Left ventricle myocardium inferior (tissue), 1 donor: ENCODE measurements around the gene HAUS3. TPM values are rescaled to one million over a fixed set of nuclear protein-coding genes. Genes with fewer than 3 reads are reported as not detected.

Experiments used
- DNase-seq: peaks from one replicate; pipeline ENCODE4 v3.0.0-alpha.2; 2020
- H3K27ac ChIP-seq: fragments of 200-600 bp; replicated peaks from 2 replicates; pipeline ENCODE4 v1.8.0; 2021
- H3K27me3 ChIP-seq: fragments of 200-600 bp; 2 replicates; pipeline ENCODE4 v1.8.0; 2021; ENCODE audit warnings: low read depth
- H3K36me3 ChIP-seq: fragments of 200-600 bp; 2 replicates; pipeline ENCODE4 v1.8.0; 2021
- H3K4me1 ChIP-seq: fragments of 200-600 bp; 2 replicates; pipeline ENCODE4 v1.8.0; 2021
- H3K4me3 ChIP-seq: fragments of 200-600 bp; 2 replicates; pipeline ENCODE4 v1.8.0; 2021; ENCODE audit warnings: mild to moderate bottlenecking, moderate library complexity
- H3K9me3 ChIP-seq: fragments of 200-600 bp; replicated peaks from 2 replicates; pipeline ENCODE4 v1.8.0; 2021
- CTCF ChIP-seq: fragments of 200-600 bp; IDR thresholded peaks from 2 replicates; pipeline ENCODE4 v1.8.0; 2021; ENCODE audit warnings: antibody characterized with exemption, mild to moderate bottlenecking, borderline replicate concordance
- intact Hi-C: fragments of 100-400 bp; cut with micrococcal nuclease; formaldehyde crosslinking; loops from one replicate; pipeline ENCODE4 v1.11.0; 2022
- total RNA-seq: library from RNA; stranded (reverse); fragmentation: NEBNext Ultra II Directional; extraction: Animal tissue kit (Norgen Biotek cat#: 25700); gene quantifications from one replicate; pipeline ENCODE4 v1.2.1, GENCODE V29; 2021
- donor health status: DM: no; HTN: yes; CAD: no; lungs with severe emphysema.

The HAUS3 gene
- total RNA-seq, 1 donor from 2014 or later = 6.4 TPM

GRCh38 chr4:2284161-2284933 lies 42.4 kb upstream of the HAUS3 start:
- no peak overlapping the region for H3K4me3 ChIP-seq
- TF ChIP-seq CTCF = no peak
- no peak overlapping the region for H3K27ac ChIP-seq
- H3K36me3 ChIP-seq = no peaks in the 10 kb centered on the region
- H3K4me1 ChIP-seq = no peaks in the 10 kb centered on the region
- intact Hi-C loops = no loop called here
- DNase-seq = peak; percentile 5
- no peaks in the 10 kb centered on the region for H3K9me3 ChIP-seq
- no peaks in the 10 kb centered on the region for H3K27me3 ChIP-seq

GRCh38 chr4:2283199-2283711 lies 41.3 kb upstream of the HAUS3 start:
- intact Hi-C loops = no loop called here
- Histone ChIP-seq H3K9me3 (no peaks in the 10 kb centered on the region), H3K4me1 (no peaks in the 10 kb centered on the region), H3K36me3 (no peaks in the 10 kb centered on the region), H3K27me3 (no peaks in the 10 kb centered on the region), H3K27ac (no peak overlapping the region), H3K4me3 (no peak overlapping the region)
- no peak for TF ChIP-seq CTCF
- DNase-seq = no peak

- intact Hi-C loops = no loop called here
- Histone ChIP-seq H3K27me3 (no peaks in the 10 kb centered on the region), H3K27ac (no peak overlapping the region), H3K4me3 (no peak overlapping the region), H3K9me3 (no peaks in the 10 kb centered on the region), H3K36me3 (no peaks in the 10 kb centered on the region), H3K4me1 (no peaks in the 10 kb centered on the region)
- no peak for DNase-seq
- no peak for TF ChIP-seq CTCF
Measured at GRCh38 chr4:2281575-2282343, 39.8 kb upstream of the HAUS3 start.

GRCh38 chr4:2280531-2281300 lies 38.8 kb upstream of the HAUS3 start:
- no peaks in the 10 kb centered on the region for H3K36me3 ChIP-seq
- H3K4me3 ChIP-seq = no peak overlapping the region
- TF ChIP-seq CTCF = no peak
- H3K4me1 ChIP-seq = no peaks in the 10 kb centered on the region
- H3K27me3 ChIP-seq = no peaks in the 10 kb centered on the region
- DNase-seq = no peak
- no peaks in the 10 kb centered on the region for H3K9me3 ChIP-seq
- intact Hi-C loops = no loop called here
- H3K27ac ChIP-seq = no peak overlapping the region

GRCh38 chr4:2277956-2278355 lies 36.0 kb upstream of the HAUS3 start:
- intact Hi-C loops = no loop called here
- no peaks in the 10 kb centered on the region for H3K4me1 ChIP-seq
- H3K27me3 ChIP-seq = no peaks in the 10 kb centered on the region
- no peaks in the 10 kb centered on the region for H3K36me3 ChIP-seq
- no peak overlapping the region for H3K4me3 ChIP-seq
- no peak for TF ChIP-seq CTCF
- no peak overlapping the region for H3K27ac ChIP-seq
- no peak for DNase-seq
- H3K9me3 ChIP-seq = no peaks in the 10 kb centered on the region
